GM12891 (cell line): ENCODE data around the gene NFKBIE.
A peak's percentile ranks its signal among the peaks of the same experiment; 100 is the strongest.

Experiments
- POLR2AphosphoS5 ChIP-seq: IDR thresholded peaks from 2 replicates; pipeline ENCODE4 v1.6.1; 2011; ENCODE audit warnings: low read depth, low read length, control low read depth
- SPI1 ChIP-seq: IDR thresholded peaks from 2 replicates; pipeline ENCODE4 v1.6.1; 2011; ENCODE audit warnings: low read depth, low read length, control low read depth

DNA sequence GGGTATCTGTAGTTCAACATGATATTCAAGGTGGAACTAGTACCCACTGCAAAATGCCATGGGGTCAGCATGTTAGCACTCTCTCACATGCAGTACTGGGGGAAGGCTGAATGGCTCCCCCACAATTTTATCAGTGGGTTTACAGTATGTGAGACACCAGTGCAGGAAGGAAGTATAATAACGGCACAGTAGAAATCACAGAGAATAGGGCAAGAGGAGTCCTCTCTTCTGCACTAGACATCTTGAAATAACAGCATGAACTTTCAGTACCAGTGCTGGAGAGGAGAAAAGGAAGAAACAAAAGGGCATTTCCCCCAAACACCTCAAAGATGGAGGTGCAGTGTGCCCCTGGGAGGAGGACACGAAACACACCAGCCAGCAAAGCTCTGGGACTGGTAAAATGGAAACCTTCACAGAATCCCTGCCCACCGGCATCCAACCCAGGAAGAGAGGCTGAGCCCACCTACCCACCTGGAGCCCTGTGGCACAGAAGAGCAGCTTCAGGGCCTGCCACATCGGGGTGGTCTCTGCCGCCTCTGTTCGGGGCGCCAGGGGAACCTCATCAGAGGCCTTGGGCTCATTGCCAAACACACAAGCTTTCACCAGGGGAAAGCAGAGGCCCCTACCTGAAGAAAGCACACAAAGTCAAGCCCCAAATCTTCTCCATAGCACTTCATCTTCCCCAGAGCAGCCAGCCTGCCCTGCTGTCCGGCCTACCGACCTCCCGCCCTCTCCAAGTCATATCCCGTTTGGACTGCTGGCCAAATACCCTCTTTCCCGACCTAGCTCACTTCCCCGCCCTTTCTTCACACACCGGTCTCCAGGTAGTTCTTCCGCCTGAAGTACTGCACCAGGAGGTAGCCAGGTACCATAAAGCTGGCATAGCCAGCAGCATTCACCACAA, 9.2 kb downstream of the NFKBIE start:
- TF ChIP-seq SPI1 (no peak), POLR2AphosphoS5 (peak; percentile 27; the same call in 1 of the 2 replicates)
